ENCODE data around the gene DSG3. TPM values are rescaled to one million over a fixed set of nuclear protein-coding genes. Genes with fewer than 3 reads are reported as not detected.

The DSG3 gene
- total and polyA plus RNA-seq, 2 of the 13 experiments (the other 11 are each of a cell fraction or from before 2014, with no cell fraction given): not detected

- TF ChIP-seq ZFYVE20 (CRISPR knock-in tag; IDR thresholded peaks at IDR 0.05; ENCODE audit: borderline replicate concordance, low read depth): 0 out of 2 replicates have a peak, but pooled peaks have one; percentile 41
- TF ChIP-seq TEF (CRISPR knock-in tag; IDR thresholded peaks at IDR 0.05): no peak
- peak; percentile 36; the same call in 1 of the 2 replicates for TF ChIP-seq ZNF431 (CRISPR knock-in tag; IDR thresholded peaks at IDR 0.05; ENCODE audit: borderline replicate concordance, low read depth)
- peak; percentile 4; the same call in 1 of the 2 replicates for TF ChIP-seq HDAC1 (CRISPR knock-in tag; IDR thresholded peaks at IDR 0.05)
- 0 out of 2 replicates have a peak, but pooled peaks have one; percentile 0 for TF ChIP-seq ZNF644 (CRISPR knock-in tag; IDR thresholded peaks at IDR 0.05; ENCODE audit: low read depth)
- TF ChIP-seq IKZF4 (CRISPR knock-in tag; IDR thresholded peaks at IDR 0.05; ENCODE audit: borderline replicate concordance, low read depth, not compliant biosample characterization): peak; percentile 65
- TF ChIP-seq YY1 (IDR thresholded peaks at IDR 0.05; ENCODE audit: insufficient read depth, insufficient replicate concordance, low read depth, low read length): peak; percentile 16
- TF ChIP-seq NKX3-1 (CRISPR knock-in tag; IDR thresholded peaks at IDR 0.05): no peak
- TF ChIP-seq IRX3 (CRISPR knock-in tag; IDR thresholded peaks at IDR 0.05; ENCODE audit: borderline replicate concordance, low read depth): peak; percentile 74; the same call in 1 of the 2 replicates
- TF ChIP-seq ZNF451 (CRISPR knock-in tag; IDR thresholded peaks at IDR 0.05): peak; percentile 27; the same call in 1 of the 2 replicates
- TF ChIP-seq ZNF234 (CRISPR knock-in tag; conservative IDR thresholded peaks at IDR 0.05): 0 out of 2 replicates have a peak, but pooled peaks have one; percentile 61
- TF ChIP-seq, protein P1, sequence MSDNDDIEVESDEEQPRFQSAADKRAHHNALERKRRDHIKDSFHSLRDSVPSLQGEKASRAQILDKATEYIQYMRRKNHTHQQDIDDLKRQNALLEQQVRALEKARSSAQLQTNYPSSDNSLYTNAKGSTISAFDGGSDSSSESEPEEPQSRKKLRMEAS (IDR thresholded peaks at IDR 0.05): peak; percentile 66
- no peak for TF ChIP-seq ZNF781 (CRISPR knock-in tag; IDR thresholded peaks at IDR 0.05; ENCODE audit: borderline replicate concordance, not compliant biosample characterization)
- peak; percentile 51 for TF ChIP-seq MYC (CRISPR knock-in tag; IDR thresholded peaks at IDR 0.05; ENCODE audit: borderline replicate concordance)
- peak; percentile 20; the same call in 1 of the 2 replicates for TF ChIP-seq TGIF2 (CRISPR knock-in tag; IDR thresholded peaks at IDR 0.05)
- peak; percentile 22; the same call in 1 of the 2 replicates for TF ChIP-seq KAT8 (CRISPR knock-in tag; IDR thresholded peaks at IDR 0.05)
- TF ChIP-seq SP5 (CRISPR knock-in tag; IDR thresholded peaks at IDR 0.05; ENCODE audit: borderline replicate concordance, low read depth): no peak
- no peak for TF ChIP-seq ZNF569 (CRISPR knock-in tag; IDR thresholded peaks at IDR 0.05; ENCODE audit: borderline replicate concordance)
- TF ChIP-seq HDAC6 (IDR thresholded peaks at IDR 0.05; ENCODE audit: low read depth, low read length): no peak
- TF ChIP-seq ZNF33B (CRISPR knock-in tag; IDR thresholded peaks at IDR 0.05): peak; percentile 43
- TF ChIP-seq ZNF543 (CRISPR knock-in tag; IDR thresholded peaks at IDR 0.05): peak; percentile 74
- TF ChIP-seq, protein P2, sequence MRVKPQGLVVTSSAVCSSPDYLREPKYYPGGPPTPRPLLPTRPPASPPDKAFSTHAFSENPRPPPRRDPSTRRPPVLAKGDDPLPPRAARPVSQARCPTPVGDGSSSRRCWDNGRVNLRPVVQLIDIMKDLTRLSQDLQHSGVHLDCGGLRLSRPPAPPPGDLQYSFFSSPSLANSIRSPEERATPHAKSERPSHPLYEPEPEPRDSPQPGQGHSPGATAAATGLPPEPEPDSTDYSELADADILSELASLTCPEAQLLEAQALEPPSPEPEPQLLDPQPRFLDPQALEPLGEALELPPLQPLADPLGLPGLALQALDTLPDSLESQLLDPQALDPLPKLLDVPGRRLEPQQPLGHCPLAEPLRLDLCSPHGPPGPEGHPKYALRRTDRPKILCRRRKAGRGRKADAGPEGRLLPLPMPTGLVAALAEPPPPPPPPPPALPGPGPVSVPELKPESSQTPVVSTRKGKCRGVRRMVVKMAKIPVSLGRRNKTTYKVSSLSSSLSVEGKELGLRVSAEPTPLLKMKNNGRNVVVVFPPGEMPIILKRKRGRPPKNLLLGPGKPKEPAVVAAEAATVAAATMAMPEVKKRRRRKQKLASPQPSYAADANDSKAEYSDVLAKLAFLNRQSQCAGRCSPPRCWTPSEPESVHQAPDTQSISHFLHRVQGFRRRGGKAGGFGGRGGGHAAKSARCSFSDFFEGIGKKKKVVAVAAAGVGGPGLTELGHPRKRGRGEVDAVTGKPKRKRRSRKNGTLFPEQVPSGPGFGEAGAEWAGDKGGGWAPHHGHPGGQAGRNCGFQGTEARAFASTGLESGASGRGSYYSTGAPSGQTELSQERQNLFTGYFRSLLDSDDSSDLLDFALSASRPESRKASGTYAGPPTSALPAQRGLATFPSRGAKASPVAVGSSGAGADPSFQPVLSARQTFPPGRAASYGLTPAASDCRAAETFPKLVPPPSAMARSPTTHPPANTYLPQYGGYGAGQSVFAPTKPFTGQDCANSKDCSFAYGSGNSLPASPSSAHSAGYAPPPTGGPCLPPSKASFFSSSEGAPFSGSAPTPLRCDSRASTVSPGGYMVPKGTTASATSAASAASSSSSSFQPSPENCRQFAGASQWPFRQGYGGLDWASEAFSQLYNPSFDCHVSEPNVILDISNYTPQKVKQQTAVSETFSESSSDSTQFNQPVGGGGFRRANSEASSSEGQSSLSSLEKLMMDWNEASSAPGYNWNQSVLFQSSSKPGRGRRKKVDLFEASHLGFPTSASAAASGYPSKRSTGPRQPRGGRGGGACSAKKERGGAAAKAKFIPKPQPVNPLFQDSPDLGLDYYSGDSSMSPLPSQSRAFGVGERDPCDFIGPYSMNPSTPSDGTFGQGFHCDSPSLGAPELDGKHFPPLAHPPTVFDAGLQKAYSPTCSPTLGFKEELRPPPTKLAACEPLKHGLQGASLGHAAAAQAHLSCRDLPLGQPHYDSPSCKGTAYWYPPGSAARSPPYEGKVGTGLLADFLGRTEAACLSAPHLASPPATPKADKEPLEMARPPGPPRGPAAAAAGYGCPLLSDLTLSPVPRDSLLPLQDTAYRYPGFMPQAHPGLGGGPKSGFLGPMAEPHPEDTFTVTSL (CRISPR knock-in tag; IDR thresholded peaks at IDR 0.05; ENCODE audit: borderline replicate concordance): no peak
- TF ChIP-seq THAP11 (CRISPR knock-in tag; IDR thresholded peaks at IDR 0.05): 0 out of 2 replicates have a peak, but pooled peaks have one; percentile 33
Observed at GRCh38 chr18:31497836-31498573, 50.5 kb downstream of the DSG3 start, which contains the start of gene DSG2 (continued).
